Activated CD8-positive, alpha-beta memory T cell treated with anti-CD3 and anti-CD28 coated beads, Interleukin-2, amount 50 U/mL, for 24 hours (primary cell): ENCODE measurements around the gene GNE.

Source experiments
- DNase-seq: peaks from one replicate; pipeline ENCODE4 v3.0.0-alpha.2; 2020; ENCODE audit errors: extremely low read depth

GNE gene

DNA sequence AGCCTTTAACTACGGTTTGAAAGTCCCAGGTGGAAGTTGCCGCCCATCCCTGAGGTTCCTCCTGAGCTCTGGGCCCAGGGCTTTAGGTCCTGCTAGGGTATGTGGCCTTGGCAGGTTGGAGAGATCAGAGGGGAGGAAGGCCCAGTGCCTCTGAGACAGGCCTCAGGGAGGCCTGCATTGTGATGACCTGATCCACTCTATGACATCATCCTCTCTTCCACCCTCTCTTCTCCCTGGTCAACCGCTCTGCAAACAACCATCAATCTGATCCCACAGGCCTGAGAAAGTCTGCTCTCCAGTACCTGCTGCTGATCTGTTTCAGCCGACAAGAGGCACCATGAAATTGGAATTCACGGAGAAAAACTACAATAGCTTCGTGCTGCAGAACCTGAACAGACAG, 89.1 kb downstream of the GNE start, which contains the start of gene CCIN:
CCIN (plus strand) TSS at position 223 of the 400 bp plus-strand sequence; CDS start at position 338, 115 bp downstream.
- no peak for DNase-seq

DNA sequence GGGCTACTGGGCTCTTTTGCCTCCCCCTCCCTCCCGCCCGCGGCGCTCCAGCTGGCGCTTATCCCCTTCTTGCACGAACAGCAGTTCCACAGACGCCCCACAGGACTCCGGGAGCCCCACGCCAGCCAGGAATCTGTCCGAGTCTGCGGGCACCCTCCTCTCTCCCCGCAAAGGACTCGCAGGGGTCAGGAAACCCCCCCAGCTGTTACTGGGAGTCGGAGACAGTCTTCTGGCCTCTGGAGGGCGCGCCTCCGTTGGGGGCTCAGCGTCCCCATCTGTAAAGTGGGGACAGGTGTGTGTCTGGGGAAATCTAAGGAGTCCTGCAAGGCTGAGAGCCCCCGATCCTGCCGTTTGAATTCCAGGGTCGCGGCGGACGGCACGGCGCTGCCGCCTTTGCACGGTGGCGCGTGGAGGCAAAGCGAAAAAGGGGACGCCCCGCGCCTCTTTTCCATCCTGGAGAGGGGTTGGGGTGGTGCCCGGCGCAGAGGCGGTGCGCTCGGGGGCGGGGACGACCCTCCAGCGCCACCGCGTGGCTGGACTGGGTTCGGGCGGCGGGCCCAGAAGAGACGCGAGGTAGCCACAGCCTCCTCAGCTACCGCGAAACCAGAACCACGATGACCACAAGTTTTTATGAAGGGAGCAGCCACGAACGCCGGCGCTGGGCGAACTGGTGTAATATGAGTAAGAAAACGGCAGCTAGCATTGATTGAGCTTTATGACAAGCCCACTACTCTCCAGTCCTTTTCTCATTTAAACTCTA, 91.9 kb downstream of the GNE start:
- no peak for DNase-seq

DNA sequence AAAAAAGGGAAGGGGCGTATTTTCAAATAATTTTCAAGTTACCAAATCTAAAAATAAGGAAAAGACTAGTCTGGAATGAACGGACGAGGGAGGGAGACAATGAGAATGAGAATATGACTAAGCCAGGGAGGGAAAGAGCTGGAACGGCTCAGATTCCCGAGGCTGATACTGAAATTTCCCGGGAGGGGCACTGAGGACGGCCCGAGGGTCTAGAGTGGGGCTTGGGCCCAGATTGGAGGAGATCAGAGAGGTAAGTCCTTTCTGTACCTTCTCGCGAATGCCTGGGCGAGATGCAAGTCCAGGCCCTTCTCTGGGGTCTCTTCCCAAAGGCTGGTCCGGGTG, 92.5 kb downstream of the GNE start:
- no peak for DNase-seq

DNA sequence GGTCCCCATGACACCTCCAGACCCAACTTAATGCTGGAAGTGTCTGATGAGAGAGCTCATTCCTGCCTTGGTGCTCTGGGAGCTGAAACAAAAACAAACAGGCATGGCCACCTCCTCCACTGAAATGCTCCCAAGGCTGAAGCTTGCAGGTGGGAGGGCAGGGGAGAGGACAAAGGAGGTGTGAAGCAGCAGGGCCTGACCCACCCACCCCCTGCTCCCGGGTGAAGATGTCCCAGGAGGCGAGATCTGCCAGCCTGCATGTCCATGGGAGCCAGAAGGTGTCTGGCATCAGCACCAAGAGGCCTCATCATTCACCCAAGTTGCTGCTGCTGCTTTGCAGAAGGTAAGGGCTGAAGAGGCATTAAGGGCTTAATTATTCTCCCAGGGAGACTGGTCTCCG, 93.3 kb downstream of the GNE start:
- no peak for DNase-seq
